Heart right ventricle (tissue), 16 donors: ENCODE measurements around the gene PDE6D. TPM values are rescaled to one million over a fixed set of nuclear protein-coding genes. Genes with fewer than 3 reads are reported as not detected.
A peak's percentile ranks its signal among the peaks of the same experiment; 100 is the strongest.

Experiments used
- ATAC-seq, 8 donors: fragments of 200-7000 bp; cut with Tn5 transposase; one replicate each; pipeline ENCODE4 v1.9.1; 2020; ENCODE audit warnings: mild to moderate bottlenecking in 8 of 8, moderate library complexity in 8 of 8, moderate number of reproducible peaks in 1 of 8
- DNase-seq, 2 donors: peaks; one replicate each; pipeline ENCODE4 v3.0.0-alpha.2; 2020
- H3K27ac ChIP-seq, 10 donors: fragments of 200-600 bp; sonication (generic) in 2 of 10; one replicate each; pipeline versions ENCODE4 v1.5.0 to v1.8.0; 2020 to 2022; ENCODE audit warnings: mild to moderate bottlenecking in 3 of 10
- H3K27me3 ChIP-seq, 7 donors: fragments of 200-600 bp; one replicate each; pipeline ENCODE4 v1.8.0; 2021 to 2022; ENCODE audit warnings: mild to moderate bottlenecking in 2 of 7
- H3K36me3 ChIP-seq, 9 donors: fragments of 200-600 bp; sonication (generic) in 1 of 9; one replicate each; pipeline versions ENCODE4 v1.5.0 to v1.8.0; 2020 to 2022; ENCODE audit warnings: mild to moderate bottlenecking in 2 of 9
- H3K4me1 ChIP-seq, 9 donors: fragments of 200-600 bp; sonication (generic) in 1 of 9; one replicate each; pipeline versions ENCODE4 v1.5.0 to v1.8.0; 2020 to 2022; ENCODE audit warnings: mild to moderate bottlenecking in 4 of 9
- H3K4me3 ChIP-seq, 10 donors: fragments of 200-600 bp; sonication (generic) in 2 of 10; one replicate each; pipeline versions ENCODE4 v1.5.0 to v1.8.0; 2020 to 2022; ENCODE audit warnings: mild to moderate bottlenecking in 7 of 10, moderate library complexity in 2 of 10
- H3K9me3 ChIP-seq, 11 donors: fragments of 200-600 bp in 10 of 11; sonication (generic) in 2 of 11; one replicate each; pipeline versions ENCODE4 v1.5.0 to v1.8.0; 2013 to 2022; ENCODE audit warnings: mild to moderate bottlenecking in 2 of 11, control low read depth in 1 of 11, moderate library complexity in 1 of 11
- CTCF ChIP-seq, 9 donors: fragments of 200-600 bp; sonication (generic) in 2 of 9; IDR thresholded peaks; one replicate each; pipeline versions ENCODE4 v1.5.0 to v1.8.0; 2021 to 2022; ENCODE audit warnings: antibody characterized with exemption in 9 of 9, mild to moderate bottlenecking in 5 of 9, moderate library complexity in 1 of 9
- WGBS, 2 donors: extraction: QIAGEN DNeasy Blood & Tissue Kit; methylation state at CpG; one replicate each; pipeline ENCODE4 v1.1.7; 2013; ENCODE audit warnings: inconsistent platforms in 1 of 2; 5-methylcytosine and 5-hydroxymethylcytosine counted together
- intact Hi-C, 10 donors: fragments of 100-400 bp; cut with DNase I; formaldehyde crosslinking; loops; one replicate each; pipeline versions ENCODE4 v1.11.1 to v1.14.2; 2022
- polyA plus RNA-seq, 2 donors: library from polyadenylated mRNA; stranded (reverse); fragments of 200-250 nt; gene quantifications; one replicate each; pipeline ENCODE4 v1.2.3, GENCODE V29; 2013
- total RNA-seq, 10 donors: library from RNA; stranded (reverse); fragmentation: NEBNext Ultra II Directional in 3 of 10; extraction: Animal tissue kit (Norgen Biotek cat#: 25700) in 3 of 10; gene quantifications; one replicate each; pipeline versions ENCODE4 v1.2.1 to v1.2.4, GENCODE V29; 2021 to 2023
- donor health status: Arrhythmogenic right ventricular cardiomyopathy.
- donor health status: ischemic (EF 13 %, LVEDD 7.1; RV severe dilation, severe dysfunction).
- donor health status: healthy with polysubstance abuse.
- donor health status: DM: no; HTN: yes; CAD: no.
- donor health status: DM: no; HTN: no; CAD: no.
- donor health status: ischemic (EF 25% LVEDD 6.9; RV normal size, moderate dysfunction).
- donor health status: ischemic (EF 25% LVEDD 5.7; RV mildly dilated, moderate dysfunction).
- donor health status: healthy.
- donor health status: DM: yes; HTN: yes; CAD: no.
- donor health status: Ischemic cardiomyopathy.
- donor health status: ischemic (EF 35%, LVEDD 5.7; RV mildly dilated, moderate dysfunction).
- donor health status: nonischemic (EF 11% LVEDD 7.7; RV severe dilation, severe dysfunction).
- donor health status: DM: yes; HTN: yes; CAD: no.
- donor health status: PGD.
- donor health status: ischemic (EF 29% LVEDD 5.4; RV normal size, mild dysfunction).
- donor health status: nonischemic (EF 23%, LVEDD 6.1; RV moderate dilation, normal function).

The PDE6D gene
- total and polyA plus RNA-seq, 12 donors, result 11.4 to 31.2 (median 18.4) TPM

GRCh38 chr2:231819447-231820042 lies 38.5 kb upstream of the PDE6D start:
- DNase-seq, result no peak
- H3K4me1 ChIP-seq, result peaks cover 0 to 4% (median 0%) of the 10 kb centered on the region in 9 donors
- no peak for TF ChIP-seq CTCF (IDR thresholded peaks at IDR 0.05)
- peaks cover 0 to 18% (median 0%) of the 10 kb centered on the region in 11 donors for H3K9me3 ChIP-seq
- ATAC-seq, result peak in 4 of 8 donors; percentile 17 to 68 (median 30)
- peaks cover 0 to 12% (median 0%) of the 10 kb centered on the region in 9 donors for H3K36me3 ChIP-seq
- no peak overlapping the region for H3K4me3 ChIP-seq
- no peak overlapping the region for H3K27ac ChIP-seq
- 64 to 65% methylated on average over 2 of the region's 2 CpGs for WGBS, 2 donors
- intact Hi-C loops, result no loop called here
- peaks cover 0 to 6% (median 0%) of the 10 kb centered on the region in 7 donors for H3K27me3 ChIP-seq

GRCh38 chr2:231816327-231817026 lies 35.4 kb upstream of the PDE6D start:
- TF ChIP-seq CTCF (IDR thresholded peaks at IDR 0.05), result no peak

GRCh38 chr2:231810905-231811304 lies 29.8 kb upstream of the PDE6D start:
- no peak overlapping the region for H3K4me3 ChIP-seq
- no peak for TF ChIP-seq CTCF (IDR thresholded peaks at IDR 0.05)
- DNase-seq (no peak), ATAC-seq (peak in 2 of 8 donors; percentile 23 to 37)
- H3K27ac ChIP-seq, result no peak overlapping the region
- no peaks in the 10 kb centered on the region for H3K27me3 ChIP-seq
- peaks cover 0 to 9% (median 0%) of the 10 kb centered on the region in 11 donors for H3K9me3 ChIP-seq
- peaks cover 0 to 10% (median 0%) of the 10 kb centered on the region in 9 donors for H3K4me1 ChIP-seq
- H3K36me3 ChIP-seq, result peaks cover 0 to 82% (median 34%) of the 10 kb centered on the region in 9 donors
- intact Hi-C loops, result no loop called here

More at GRCh38 chr2:231816327-231817026, 35.4 kb upstream of the PDE6D start:
- Histone ChIP-seq H3K9me3 (peaks cover 0 to 11% (median 0%) of the 10 kb centered on the region in 11 donors), H3K27ac (no peak overlapping the region), H3K36me3 (peaks cover 0 to 34% (median 0%) of the 10 kb centered on the region in 9 donors), H3K4me3 (no peak overlapping the region), H3K27me3 (no peaks in the 10 kb centered on the region), H3K4me1 (peaks cover 0 to 4% (median 0%) of the 10 kb centered on the region in 9 donors)
- intact Hi-C loops, result no loop called here
- ATAC-seq (no peak), DNase-seq (no peak)
- WGBS, 2 donors, result 96 to 97% methylated on average over 8 of the region's 8 CpGs

GRCh38 chr2:231807020-231807419 lies 25.9 kb upstream of the PDE6D start:
- Histone ChIP-seq H3K36me3 (peaks cover 0 to 96% (median 46%) of the 10 kb centered on the region in 9 donors), H3K4me3 (no peak overlapping the region), H3K4me1 (peaks cover 0 to 10% (median 0%) of the 10 kb centered on the region in 9 donors), H3K27ac (no peak overlapping the region), H3K27me3 (no peaks in the 10 kb centered on the region), H3K9me3 (no peaks in the 10 kb centered on the region)
- TF ChIP-seq CTCF (IDR thresholded peaks at IDR 0.05), result no peak
- DNase-seq, result no peak
- intact Hi-C loops, result no loop called here
- no peak for ATAC-seq
- 78 to 88% methylated on average over 2 of the region's 2 CpGs for WGBS, 2 donors
